ENCODE data around the gene UBL4A. TPM values are rescaled to one million over a fixed set of nuclear protein-coding genes. Genes with fewer than 3 reads are reported as not detected.

Gene UBL4A
- total RNA-seq, 3 donors from 2014 or later: 36.2 to 40.1 (median 38.3) TPM

GRCh38 chrX:154464806-154465365, 21.5 kb downstream of the UBL4A start:
- H3K4me1 ChIP-seq: no peaks in the 10 kb centered on the region
- H3K4me3 ChIP-seq: no peak overlapping the region
- no peak overlapping the region for H3K27ac ChIP-seq
- no peak for DNase-seq (ENCODE audit: low spot score in 2 of 2)
- TF ChIP-seq POLR2A (IDR thresholded peaks at IDR 0.05): no peak
- no peak for TF ChIP-seq POLR2AphosphoS5 (IDR thresholded peaks at IDR 0.05)
- TF ChIP-seq CTCF (IDR thresholded peaks at IDR 0.05): no peak
- H3K27me3 ChIP-seq: peaks cover 0 to 29% of the 10 kb centered on the region in 2 donors
- peaks cover 0 to 3% of the 10 kb centered on the region in 2 donors for H3K9me3 ChIP-seq
- H3K36me3 ChIP-seq: no peaks in the 10 kb centered on the region
- intact Hi-C loops (cut with DNase I; ENCODE audit: low total_unique reads): no loop called here

- no peak overlapping the region for H3K27ac ChIP-seq
- no peak for DNase-seq (ENCODE audit: low spot score in 2 of 2)
- H3K4me1 ChIP-seq: no peaks in the 10 kb centered on the region
- H3K27me3 ChIP-seq: peaks cover 0 to 29% of the 10 kb centered on the region in 2 donors
- intact Hi-C loops (cut with DNase I; ENCODE audit: low total_unique reads): no loop called here
- no peak overlapping the region for H3K4me3 ChIP-seq
- H3K36me3 ChIP-seq: no peaks in the 10 kb centered on the region
- peaks cover 0 to 3% of the 10 kb centered on the region in 2 donors for H3K9me3 ChIP-seq
- TF ChIP-seq POLR2AphosphoS5 (IDR thresholded peaks at IDR 0.05) (no peak), CTCF (IDR thresholded peaks at IDR 0.05) (no peak), POLR2A (IDR thresholded peaks at IDR 0.05) (no peak)
These were observed 22.7 kb downstream of the UBL4A start for GRCh38 chrX:154463611-154464220.

GRCh38 chrX:154462396-154462795, 24.0 kb downstream of the UBL4A start:
- H3K27me3 ChIP-seq: peaks cover 0 to 29% of the 10 kb centered on the region in 2 donors
- peaks cover 0 to 3% of the 10 kb centered on the region in 2 donors for H3K9me3 ChIP-seq
- no peaks in the 10 kb centered on the region for H3K36me3 ChIP-seq
- no peak for DNase-seq (ENCODE audit: low spot score in 2 of 2)
- TF ChIP-seq CTCF (IDR thresholded peaks at IDR 0.05) (no peak), POLR2AphosphoS5 (IDR thresholded peaks at IDR 0.05) (no peak), POLR2A (IDR thresholded peaks at IDR 0.05) (no peak)
- intact Hi-C loops (cut with DNase I; ENCODE audit: low total_unique reads): no loop called here
- H3K4me3 ChIP-seq: no peak overlapping the region
- H3K4me1 ChIP-seq: no peaks in the 10 kb centered on the region
- no peak overlapping the region for H3K27ac ChIP-seq

GRCh38 chrX:154460326-154460725, 26.1 kb downstream of the UBL4A start:
- Histone ChIP-seq H3K27ac (no peak overlapping the region), H3K27me3 (peaks cover 0 to 13% of the 10 kb centered on the region in 2 donors), H3K4me1 (no peaks in the 10 kb centered on the region), H3K36me3 (no peaks in the 10 kb centered on the region), H3K9me3 (peaks cover 0 to 3% of the 10 kb centered on the region in 2 donors), H3K4me3 (no peak overlapping the region)
- DNase-seq (ENCODE audit: low spot score in 2 of 2): no peak
- intact Hi-C loops (cut with DNase I; ENCODE audit: low total_unique reads): no loop called here
- TF ChIP-seq POLR2AphosphoS5 (IDR thresholded peaks at IDR 0.05) (no peak), POLR2A (IDR thresholded peaks at IDR 0.05) (no peak), CTCF (IDR thresholded peaks at IDR 0.05) (no peak)

- intact Hi-C loops (cut with DNase I; ENCODE audit: low total_unique reads): no loop called here
- peak overlapping the region in 2 of 3 donors; percentile 61 to 80 for H3K4me3 ChIP-seq
- H3K27me3 ChIP-seq: peaks cover 0 to 9% of the 10 kb centered on the region in 2 donors
- no peaks in the 10 kb centered on the region for H3K4me1 ChIP-seq
- H3K36me3 ChIP-seq: no peaks in the 10 kb centered on the region
- no peak for TF ChIP-seq POLR2AphosphoS5 (IDR thresholded peaks at IDR 0.05)
- no peak for TF ChIP-seq POLR2A (IDR thresholded peaks at IDR 0.05)
- TF ChIP-seq CTCF (IDR thresholded peaks at IDR 0.05): no peak
- DNase-seq (ENCODE audit: low spot score in 2 of 2): no peak
- H3K9me3 ChIP-seq: peaks cover 0 to 1% of the 10 kb centered on the region in 2 donors
- peak overlapping the region in 1 of 2 donors; percentile 0 for H3K27ac ChIP-seq
These were observed 26.6 kb downstream of the UBL4A start for GRCh38 chrX:154459832-154460231.

Measured in breast epithelium (tissue), 4 donors.